Activated CD8-positive, alpha-beta memory T cell treated with anti-CD3 and anti-CD28 coated beads, Interleukin-2, amount 10 ng/mL, durations not matched to agents 7 days and 5 days (primary cell): ENCODE data around the gene PTH1R. TPM values are rescaled to one million over a fixed set of nuclear protein-coding genes. Genes with fewer than 3 reads are reported as not detected.

Experiments
- ATAC-seq: fragments of 150-1000 bp; cut with Tn5 transposase; one replicate; pipeline ENCODE4 v1.10.0; 2021; ENCODE audit warnings: moderate library complexity
- CTCF ChIA-PET: fragments of 350-600 bp; sonication (Branson Sonifier 250); formaldehyde crosslinking; loops from one replicate; lab custom pipeline; 2021; ENCODE audit warnings: antibody characterized with exemption; lab: Charles Lee
- DNase-seq: peaks from one replicate; pipeline ENCODE4 v3.0.0-alpha.2; 2020
- H3K27ac Mint-ChIP-seq: one replicate; pipeline ENCODE4 v1.8.0; 2021; ENCODE audit warnings: mild to moderate bottlenecking, mixed read lengths
- H3K27me3 Mint-ChIP-seq: one replicate; pipeline ENCODE4 v1.8.0; 2021; ENCODE audit warnings: mixed read lengths
- H3K36me3 Mint-ChIP-seq: one replicate; pipeline ENCODE4 v1.8.0; 2021; ENCODE audit warnings: mild to moderate bottlenecking, mixed read lengths
- H3K4me1 Mint-ChIP-seq: one replicate; pipeline ENCODE4 v1.8.0; 2021; ENCODE audit warnings: mixed read lengths
- H3K4me3 Mint-ChIP-seq: one replicate; pipeline ENCODE4 v1.8.0; 2021; ENCODE audit warnings: mild to moderate bottlenecking, moderate library complexity, mixed read lengths
- H3K9me3 Mint-ChIP-seq: one replicate; pipeline ENCODE4 v1.8.0; 2022; ENCODE audit warnings: low read depth, mixed read lengths
- total RNA-seq, 2 experiments: library from RNA; stranded (reverse); gene quantifications; one replicate each; pipeline ENCODE4 v1.2.3, GENCODE V29; 2021

Gene PTH1R
- total RNA-seq, 2 experiments from 2014 or later, result not detected

DNA sequence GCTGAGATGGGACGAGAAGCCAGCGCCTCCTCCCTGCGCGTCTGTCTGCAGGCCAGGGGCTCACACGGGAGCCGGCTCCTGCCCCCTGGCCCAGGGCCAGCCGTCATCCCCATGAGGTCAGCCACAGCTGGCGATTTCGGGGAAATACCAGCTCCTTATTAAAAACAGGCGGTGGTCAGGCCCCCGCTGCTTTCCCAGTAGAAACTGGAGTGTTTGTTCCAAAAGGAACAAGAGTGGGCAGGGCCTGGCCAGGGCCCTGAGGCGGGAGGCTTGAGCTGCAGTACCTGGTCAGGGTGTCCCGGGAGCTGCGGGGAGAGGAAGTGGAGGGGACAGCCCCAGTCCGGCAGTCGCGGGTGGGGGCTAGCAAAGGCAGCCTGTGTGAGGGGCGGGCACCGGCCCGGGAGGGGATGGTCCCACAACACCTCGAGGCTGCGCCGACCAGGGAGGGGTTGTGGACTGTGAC lies 32.1 kb upstream of the PTH1R start:
- Mint-ChIP-seq H3K4me1 (peaks cover 4% of the 10 kb centered on the region), H3K36me3 (peaks cover 2% of the 10 kb centered on the region), H3K9me3 (peaks cover 7% of the 10 kb centered on the region), H3K27ac (no peak overlapping the region), H3K4me3 (peak overlapping the region; percentile 58), H3K27me3 (peaks cover 34% of the 10 kb centered on the region)
- DNase-seq, result no peak
- no peak for ATAC-seq
- CTCF ChIA-PET, result interaction anchor here (0.7 to 1.7 kb wide), 7 partner anchors 8 to 125 kb away, joined by 3 to 7 read pairs (median 4); no protein-coding TSS in a partner anchor

DNA sequence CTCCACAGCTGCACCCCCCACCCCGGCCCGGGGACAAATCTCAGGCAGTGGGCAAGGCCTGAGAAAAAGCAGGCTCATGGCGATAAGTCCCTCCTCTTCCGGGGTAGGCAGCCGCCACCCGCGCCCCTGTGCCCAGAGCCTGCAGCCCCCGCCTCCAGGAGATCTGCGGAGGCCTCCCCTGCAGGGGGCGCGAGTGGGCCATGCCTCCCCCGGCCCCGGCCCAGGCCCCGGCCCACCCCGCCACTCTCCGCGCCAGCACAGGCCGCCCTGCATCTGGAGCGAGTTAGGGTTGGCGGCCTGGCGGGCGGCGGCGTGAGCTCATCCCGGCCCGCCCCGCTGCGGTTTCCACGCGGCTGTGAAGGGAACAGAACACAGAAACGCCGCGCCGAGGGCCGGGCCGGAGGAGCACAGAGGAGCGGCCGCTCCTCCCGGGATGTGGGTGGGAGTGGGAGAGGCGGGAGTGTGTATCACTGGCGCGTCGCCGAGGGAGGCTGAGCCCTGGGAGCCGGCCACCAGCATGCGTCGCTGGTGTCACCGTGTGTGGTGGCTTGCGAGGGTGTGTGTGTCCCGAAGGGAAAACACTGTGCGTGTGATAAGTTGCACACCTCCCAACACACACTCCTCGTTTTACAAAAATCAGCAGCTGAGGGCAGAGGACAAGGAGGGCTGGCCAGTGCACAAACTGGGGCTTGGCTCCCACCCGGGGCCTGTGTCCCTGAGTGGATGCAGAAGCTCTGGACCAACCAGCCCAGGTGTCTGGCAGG lies 31.5 kb upstream of the PTH1R start:
- Mint-ChIP-seq H3K4me1 (peaks cover 4% of the 10 kb centered on the region), H3K36me3 (no peaks in the 10 kb centered on the region), H3K9me3 (peaks cover 5% of the 10 kb centered on the region), H3K4me3 (peak overlapping the region; percentile 58), H3K27ac (no peak overlapping the region), H3K27me3 (peaks cover 29% of the 10 kb centered on the region)
- CTCF ChIA-PET, result interaction anchor here (0.7 to 1.7 kb wide), 7 partner anchors 9 to 126 kb away, joined by 3 to 7 read pairs (median 4); no protein-coding TSS in a partner anchor
- peak; percentile 90 for ATAC-seq
- peak; percentile 72 for DNase-seq

DNA sequence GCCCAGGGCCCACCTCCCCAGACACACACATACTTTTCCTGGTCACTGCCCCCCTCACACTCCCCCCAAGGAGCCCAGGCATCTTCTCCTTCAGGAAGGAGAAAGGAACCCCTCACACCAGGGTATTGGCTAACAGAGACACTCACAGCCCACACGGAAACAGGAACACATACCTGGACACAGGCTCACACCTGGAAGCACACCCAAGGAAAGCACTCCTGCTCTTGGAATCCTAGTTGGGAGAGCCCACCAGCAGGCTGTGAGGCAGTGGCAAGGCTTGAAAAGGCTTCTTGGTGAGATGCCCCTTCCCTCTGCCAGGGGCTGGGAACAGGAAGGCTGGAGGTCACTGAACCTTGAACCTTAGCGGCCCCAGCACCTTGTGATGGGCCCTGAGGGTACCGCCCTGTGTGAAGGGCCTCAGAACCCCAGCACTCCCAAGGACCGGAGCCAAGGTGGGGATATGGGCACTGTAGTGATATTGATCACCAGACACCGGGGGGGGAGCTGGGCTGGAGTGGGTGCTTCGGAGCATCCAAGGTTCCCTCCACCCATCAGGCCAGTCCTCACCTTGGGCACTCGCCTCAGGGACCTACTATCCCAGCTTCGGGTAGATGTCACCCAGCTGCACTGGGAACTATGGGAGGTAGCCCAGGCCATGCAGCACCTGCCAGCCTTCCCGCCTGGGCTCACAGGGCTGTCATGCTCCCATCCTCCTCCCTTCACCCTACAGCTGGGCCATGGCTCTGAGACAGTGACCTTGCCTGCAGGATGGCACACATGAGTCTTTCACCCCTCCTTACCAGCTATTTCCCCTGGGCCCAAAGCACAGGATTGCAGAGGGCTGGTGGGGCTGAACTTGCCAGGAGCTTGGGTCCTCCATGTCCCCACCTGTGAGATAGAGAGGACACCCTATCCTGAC lies 30.6 kb upstream of the PTH1R start:
- ATAC-seq (no peak), DNase-seq (peak; percentile 40)
- H3K27ac Mint-ChIP-seq, result no peak overlapping the region

DNA sequence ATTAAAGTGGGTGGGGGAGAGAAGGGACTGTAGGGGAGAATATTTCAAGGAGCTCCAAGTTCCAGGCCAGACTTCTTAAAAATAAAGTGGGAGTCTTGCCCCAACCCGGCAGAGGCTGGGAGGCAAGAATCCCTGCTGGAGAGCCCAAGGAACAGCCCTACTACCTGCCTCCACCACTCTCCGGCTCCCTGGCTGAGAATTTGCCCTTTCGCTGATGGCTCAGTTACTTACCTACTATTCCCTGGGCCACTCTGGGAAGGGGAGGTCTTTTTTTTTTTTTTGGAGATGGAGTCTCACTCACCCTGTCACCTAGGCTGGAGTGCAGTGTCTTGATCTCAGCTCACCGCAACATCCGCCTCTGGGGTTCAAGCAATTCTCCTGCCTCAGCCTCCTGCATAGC lies 29.8 kb upstream of the PTH1R start:
- Mint-ChIP-seq H3K4me3 (no peak overlapping the region), H3K36me3 (no peaks in the 10 kb centered on the region), H3K27ac (no peak overlapping the region), H3K27me3 (peaks cover 15% of the 10 kb centered on the region), H3K4me1 (peaks cover 4% of the 10 kb centered on the region), H3K9me3 (peaks cover 2% of the 10 kb centered on the region)
- DNase-seq (peak; percentile 29), ATAC-seq (no peak)
- CTCF ChIA-PET, result interaction anchor here (0.7 to 1.5 kb wide), 6 partner anchors 47 to 908 kb away, joined by 3 to 4 read pairs (median 3); no protein-coding TSS in a partner anchor

More for the DNA sequence above, 30.6 kb upstream of the PTH1R start:
- CTCF ChIA-PET, result interaction anchor here (0.7 to 1.7 kb wide), 9 partner anchors 10 to 907 kb away, joined by 3 to 7 read pairs (median 3); no protein-coding TSS in a partner anchor
- Mint-ChIP-seq H3K4me1 (peaks cover 4% of the 10 kb centered on the region), H3K27me3 (peaks cover 21% of the 10 kb centered on the region), H3K4me3 (peak overlapping the region; percentile 58), H3K36me3 (no peaks in the 10 kb centered on the region), H3K9me3 (peaks cover 2% of the 10 kb centered on the region)

DNA sequence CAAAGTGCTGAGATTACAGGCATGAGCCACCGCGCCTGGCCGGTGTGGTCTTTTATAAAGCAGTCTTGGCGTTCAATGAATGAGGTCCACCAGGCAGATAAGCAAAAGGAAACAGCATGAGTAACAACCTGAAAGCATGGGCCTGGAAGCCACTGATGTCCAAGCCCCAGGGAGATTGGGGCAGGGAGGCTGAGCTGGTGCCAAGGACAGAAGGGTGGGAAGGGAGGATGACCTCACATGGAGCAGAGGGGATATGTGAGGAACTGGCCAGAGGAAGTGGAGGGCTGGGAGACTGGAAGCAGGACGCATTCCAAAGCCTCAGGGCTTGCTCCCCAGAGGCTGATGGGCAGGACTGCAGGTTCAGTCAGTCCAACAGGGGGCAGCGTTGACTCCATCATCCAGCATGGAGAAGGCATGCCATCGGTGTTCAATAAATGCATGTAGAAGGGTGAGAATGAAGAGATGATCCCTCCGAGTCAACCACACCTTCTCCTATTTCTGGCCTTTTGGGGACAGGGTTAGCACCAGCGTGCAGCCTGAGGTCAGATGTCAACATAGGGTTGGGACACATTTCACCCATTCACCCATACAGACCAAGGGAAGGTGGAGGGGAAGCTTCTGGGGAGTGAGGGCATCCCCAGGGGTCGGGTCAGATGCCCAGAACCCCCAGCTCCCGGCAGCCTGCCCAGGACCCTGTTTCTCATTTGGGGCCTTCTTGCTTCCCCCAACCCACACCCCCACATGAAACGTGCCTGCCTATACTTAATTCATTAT lies 29.1 kb upstream of the PTH1R start:
- ATAC-seq (no peak), DNase-seq (peak; percentile 58)
- Mint-ChIP-seq H3K4me3 (no peak overlapping the region), H3K27me3 (peaks cover 9% of the 10 kb centered on the region), H3K4me1 (peaks cover 4% of the 10 kb centered on the region), H3K27ac (no peak overlapping the region), H3K36me3 (no peaks in the 10 kb centered on the region), H3K9me3 (no peaks in the 10 kb centered on the region)
- CTCF ChIA-PET, result interaction anchor here (0.9 to 1.5 kb wide), 4 partner anchors 61 to 476 kb away, joined by 3 to 4 read pairs (median 4); no protein-coding TSS in a partner anchor

DNA sequence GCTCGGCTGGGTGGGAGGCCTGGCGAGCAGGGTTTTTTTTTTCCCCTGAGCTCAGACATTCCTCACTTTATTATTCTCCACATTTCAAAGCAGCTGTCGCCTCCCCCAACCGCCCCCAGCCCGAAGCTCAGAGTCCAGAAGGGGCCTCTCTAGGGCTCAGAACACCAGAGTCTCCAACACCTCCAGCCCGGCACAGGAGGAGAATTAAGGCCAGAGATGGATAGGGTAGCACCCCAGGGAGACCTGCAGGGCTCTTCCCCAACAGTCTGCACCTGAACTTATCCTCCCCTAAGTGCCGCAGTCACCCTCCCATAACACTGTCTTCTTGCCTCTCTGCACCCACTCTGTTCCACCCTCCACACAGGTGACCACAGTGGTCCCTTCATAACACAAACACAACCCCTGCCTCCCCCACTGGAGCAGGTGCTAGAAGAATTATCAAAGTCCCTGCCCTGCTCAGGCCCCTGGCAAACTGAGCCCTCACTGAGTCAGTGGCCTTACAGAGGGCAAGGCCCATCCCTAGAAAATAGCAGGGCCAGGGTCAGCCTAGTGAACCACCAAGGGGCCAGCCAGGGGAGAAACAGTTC lies 28.4 kb upstream of the PTH1R start:
- Mint-ChIP-seq H3K4me1 (peaks cover 4% of the 10 kb centered on the region), H3K27ac (no peak overlapping the region), H3K4me3 (no peak overlapping the region), H3K9me3 (no peaks in the 10 kb centered on the region), H3K36me3 (no peaks in the 10 kb centered on the region), H3K27me3 (peaks cover 4% of the 10 kb centered on the region)
- peak; percentile 29 for DNase-seq
- no peak for ATAC-seq
- CTCF ChIA-PET, result interaction anchor here (1.2 kb wide), 1 partner anchor 60 kb away, joined by 4 read pairs; no protein-coding TSS in a partner anchor

DNA sequence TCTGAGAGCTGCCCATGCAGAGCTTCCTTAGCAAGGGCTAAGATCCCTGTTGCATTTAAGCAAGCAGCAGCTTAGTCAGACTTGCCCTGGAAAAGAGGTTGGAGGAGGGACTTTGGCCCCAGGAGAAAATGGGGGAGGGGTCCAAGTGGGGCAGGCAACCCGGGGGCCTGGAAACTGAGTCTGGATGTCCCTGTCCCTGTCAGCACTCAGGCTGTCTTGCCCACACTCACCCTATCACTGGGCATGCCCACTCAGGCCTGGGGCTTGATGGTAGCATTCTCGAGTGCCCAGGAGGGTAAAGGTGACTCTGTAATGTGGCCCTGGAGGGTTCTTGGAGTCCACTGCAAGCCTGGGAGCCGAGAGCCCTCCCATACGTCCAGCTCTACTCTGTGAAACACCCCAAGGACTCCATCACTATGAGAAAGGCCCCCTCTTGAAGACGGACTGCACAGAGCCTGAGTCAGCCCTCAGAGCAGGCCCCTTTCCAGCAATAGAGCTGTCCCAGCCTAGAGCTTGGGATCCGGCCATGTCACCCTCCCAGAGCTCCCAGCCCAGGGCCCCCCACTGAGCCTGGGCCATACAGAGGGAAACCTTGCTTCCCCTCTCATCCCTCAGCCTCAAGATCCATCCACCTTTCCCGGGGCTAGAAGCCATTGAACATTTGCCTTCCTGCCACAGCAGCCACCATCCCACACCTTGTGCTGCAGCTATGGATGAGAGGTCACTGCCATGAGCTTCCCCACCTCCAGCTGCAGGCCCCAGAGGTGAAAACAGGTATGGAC lies 27.6 kb upstream of the PTH1R start:
- no peak overlapping the region for H3K27ac Mint-ChIP-seq
- DNase-seq (peak; percentile 37), ATAC-seq (no peak)
- no peaks in the 10 kb centered on the region for H3K9me3 Mint-ChIP-seq
- CTCF ChIA-PET, result interaction anchor here (1.2 to 1.4 kb wide), 2 partner anchors 17 to 60 kb away, joined by 3 to 6 read pairs; no protein-coding TSS in a partner anchor
- H3K4me3 Mint-ChIP-seq, result no peak overlapping the region
- H3K36me3 Mint-ChIP-seq, result no peaks in the 10 kb centered on the region
- no peaks in the 10 kb centered on the region for H3K27me3 Mint-ChIP-seq
- peaks cover 4% of the 10 kb centered on the region for H3K4me1 Mint-ChIP-seq

DNA sequence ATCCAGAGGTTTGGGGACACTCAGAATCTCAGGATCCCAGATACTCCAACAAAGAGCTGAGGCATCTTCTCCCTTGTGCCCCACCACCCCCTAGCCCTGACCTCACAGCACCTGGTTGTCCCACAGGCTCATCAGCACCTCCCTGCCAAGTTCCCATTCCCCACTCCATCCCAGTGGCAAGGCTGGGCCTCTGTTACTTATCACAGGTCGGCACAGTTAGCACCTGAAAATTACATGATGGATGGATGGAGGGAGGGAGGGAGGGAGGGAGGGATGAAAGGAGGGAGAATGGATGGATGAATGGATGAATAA lies 27.1 kb upstream of the PTH1R start:
- CTCF ChIA-PET, result interaction anchor here (1.2 to 1.4 kb wide), 2 partner anchors 16 to 59 kb away, joined by 3 to 6 read pairs; no protein-coding TSS in a partner anchor

DNA sequence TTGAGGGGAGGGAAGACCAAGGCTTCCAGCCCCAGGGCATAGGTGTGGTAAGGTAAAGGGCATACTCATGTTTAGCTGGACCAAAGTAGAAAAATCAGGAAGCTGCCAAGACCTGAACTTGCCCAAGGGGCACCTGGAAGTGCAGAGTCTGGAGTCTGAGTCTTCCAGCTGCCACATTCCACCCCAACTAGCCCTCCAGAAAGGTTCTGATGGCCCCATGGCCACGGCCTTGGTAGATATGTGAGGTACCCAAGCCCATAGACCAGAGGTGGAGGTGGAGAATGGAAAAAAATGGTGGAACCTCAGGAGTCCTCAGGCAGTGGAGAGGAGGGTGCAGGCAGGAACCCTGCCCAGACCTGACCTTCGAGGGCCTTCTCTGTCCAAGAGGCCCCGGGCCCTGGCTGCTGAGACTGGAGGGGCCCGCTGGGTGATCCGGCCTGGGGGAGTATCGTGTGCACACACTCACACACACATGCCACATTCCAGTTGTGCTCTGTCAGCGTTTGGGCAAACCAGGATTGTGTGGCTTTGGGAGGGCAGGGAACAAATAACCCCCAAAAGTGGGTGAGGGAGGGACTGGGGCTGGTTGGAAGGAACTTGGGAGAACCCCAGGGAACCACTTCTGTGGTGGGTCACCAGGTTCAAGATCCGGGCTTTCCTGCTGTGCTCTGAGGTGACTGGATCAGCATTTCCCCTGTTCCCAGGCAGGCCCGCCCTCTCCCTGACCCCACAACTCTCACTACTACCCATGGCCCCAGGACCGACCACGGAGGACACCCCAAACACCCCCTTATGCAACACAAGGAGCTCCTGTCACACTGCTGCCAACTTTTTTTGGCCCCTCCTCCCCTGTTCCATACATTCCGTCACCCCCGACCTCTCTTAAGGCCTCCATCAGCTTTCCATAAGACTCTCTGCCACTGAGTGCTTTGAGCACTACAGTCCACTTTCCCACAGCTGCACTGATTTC lies 25.9 kb upstream of the PTH1R start:
- H3K4me1 Mint-ChIP-seq, result no peaks in the 10 kb centered on the region
- no peak for ATAC-seq
- CTCF ChIA-PET, result interaction anchor here (1.2 to 1.4 kb wide), 2 partner anchors 15 to 58 kb away, joined by 3 to 6 read pairs; no protein-coding TSS in a partner anchor
- H3K36me3 Mint-ChIP-seq, result no peaks in the 10 kb centered on the region
- H3K27ac Mint-ChIP-seq, result no peak overlapping the region
- H3K4me3 Mint-ChIP-seq, result no peak overlapping the region
- no peaks in the 10 kb centered on the region for H3K27me3 Mint-ChIP-seq
- no peak for DNase-seq
- H3K9me3 Mint-ChIP-seq, result no peaks in the 10 kb centered on the region

More for the DNA sequence above, 27.1 kb upstream of the PTH1R start:
- no peaks in the 10 kb centered on the region for H3K27me3 Mint-ChIP-seq
- no peaks in the 10 kb centered on the region for H3K36me3 Mint-ChIP-seq
- ATAC-seq, result no peak
- H3K4me3 Mint-ChIP-seq, result no peak overlapping the region
- no peak overlapping the region for H3K27ac Mint-ChIP-seq
- no peaks in the 10 kb centered on the region for H3K9me3 Mint-ChIP-seq
- no peak for DNase-seq
- H3K4me1 Mint-ChIP-seq, result peaks cover 2% of the 10 kb centered on the region

DNA sequence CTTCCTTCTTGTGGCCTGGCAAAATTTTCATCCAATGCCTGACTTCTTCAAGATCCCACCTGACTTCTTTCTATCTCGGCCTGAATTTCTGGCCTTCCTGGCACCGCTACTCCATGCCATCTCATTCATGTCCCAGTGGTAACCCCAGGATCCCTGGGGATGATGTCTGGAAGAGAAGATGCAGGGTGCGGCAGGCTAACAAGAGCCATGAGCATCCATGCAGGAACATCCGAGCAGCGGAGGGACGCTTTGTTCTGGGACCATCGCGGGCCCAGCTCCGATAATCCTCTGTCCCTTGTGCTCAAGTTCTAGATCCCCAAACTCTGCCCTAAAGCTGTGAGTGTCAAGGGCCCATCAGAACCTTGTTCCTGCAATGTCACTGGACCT lies 25.2 kb upstream of the PTH1R start:
- Mint-ChIP-seq H3K27me3 (no peaks in the 10 kb centered on the region), H3K4me3 (no peak overlapping the region), H3K27ac (no peak overlapping the region), H3K36me3 (no peaks in the 10 kb centered on the region), H3K9me3 (no peaks in the 10 kb centered on the region), H3K4me1 (no peaks in the 10 kb centered on the region)
- CTCF ChIA-PET, result no interaction called here
- ATAC-seq, result no peak
- no peak for DNase-seq

DNA sequence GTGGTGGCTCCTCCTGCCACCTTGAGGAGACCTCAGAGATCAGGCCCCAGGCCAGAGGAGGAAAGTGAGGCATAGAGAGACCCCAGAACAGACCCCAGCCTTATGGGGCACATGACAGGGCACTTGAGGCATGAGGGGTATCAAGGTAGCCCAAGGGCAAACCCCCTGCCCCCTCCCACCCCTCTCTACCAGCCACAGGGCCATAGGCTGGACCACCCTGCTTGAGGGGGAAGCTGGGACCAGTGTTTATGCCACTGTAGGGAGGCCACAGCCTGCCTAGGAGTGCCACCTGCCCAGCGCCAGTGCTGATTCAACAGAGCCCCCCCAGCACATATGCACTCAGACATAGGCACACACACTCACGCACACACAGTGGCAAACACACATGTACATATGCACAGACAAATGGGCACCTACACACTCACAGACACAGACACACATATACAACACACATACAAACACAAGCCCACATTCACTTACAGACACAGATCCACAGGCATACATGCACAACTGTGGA lies 24.6 kb upstream of the PTH1R start:
- no peaks in the 10 kb centered on the region for H3K4me1 Mint-ChIP-seq
- no peak for DNase-seq
- no peaks in the 10 kb centered on the region for H3K36me3 Mint-ChIP-seq
- H3K9me3 Mint-ChIP-seq, result no peaks in the 10 kb centered on the region
- no peak for ATAC-seq
- H3K27ac Mint-ChIP-seq, result no peak overlapping the region
- CTCF ChIA-PET, result no interaction called here
- no peaks in the 10 kb centered on the region for H3K27me3 Mint-ChIP-seq
- H3K4me3 Mint-ChIP-seq, result no peak overlapping the region
